Adrenal gland (tissue), 5 donors: ENCODE measurements around the gene ADM2.

Experiments
- CTCF ChIP-seq, 6 experiments: fragments of 450-650 bp in 4 of 6; fragments of 200-600 bp in 2 of 6; sonication (generic) in 1 of 6; IDR thresholded peaks; 1 replicate in 5 of 6; 2 replicates in 1 of 6; pipeline versions ENCODE4 v1.5.1 to v1.8.0; 2016 to 2021; ENCODE audit warnings: antibody characterized with exemption in 6 of 6, mild to moderate bottlenecking in 2 of 6, moderate library complexity in 1 of 6
- POLR2A ChIP-seq, 2 donors: fragments of 450-650 bp; IDR thresholded peaks; one replicate each; pipeline ENCODE4 v1.6.1; 2017; ENCODE audit warnings: antibody characterized with exemption in 2 of 2, mild to moderate bottlenecking in 2 of 2, moderate library complexity in 1 of 2
- donor health status: DM: no; HTN: no; CAD: no.

DNA sequence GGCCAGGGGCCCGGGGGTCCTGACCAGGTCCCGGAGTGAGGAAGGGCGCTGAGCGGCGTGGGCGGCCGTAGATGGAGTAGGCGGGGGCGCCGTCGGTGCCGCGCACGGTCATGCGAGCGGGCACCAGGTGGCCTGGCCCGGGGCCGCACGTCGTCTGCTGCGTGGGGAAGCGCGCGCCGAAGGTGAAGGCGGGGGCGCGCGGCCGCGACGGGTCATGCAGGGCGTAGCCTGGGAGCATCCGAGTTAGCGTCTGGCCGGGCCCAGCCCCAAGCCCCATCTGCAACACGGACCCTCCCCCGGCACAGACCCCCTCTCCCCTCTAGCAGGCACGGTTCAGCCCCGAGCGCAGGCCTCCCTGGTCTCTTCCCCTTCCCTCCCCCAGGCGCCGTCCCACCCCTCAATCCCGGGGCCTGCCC lies 50.2 kb downstream of the ADM2 start:
- no peak for TF ChIP-seq CTCF (IDR thresholded peaks at IDR 0.05)
- no peak for TF ChIP-seq POLR2A (IDR thresholded peaks at IDR 0.05)
